Activated T-cell treated with anti-CD3 and anti-CD28 coated beads, Interleukin-2, amount 50 U/mL, for 4 hours (primary cell): Measurements from ENCODE around the gene NLGN1. TPM values are rescaled to one million over a fixed set of nuclear protein-coding genes. Genes with fewer than 3 reads are reported as not detected.

ENCODE experiments used
- ATAC-seq, 2 donors: fragments of 200-7000 bp; cut with Tn5 transposase; one replicate each; pipeline ENCODE4 v1.10.0; 2021
- DNase-seq: peaks from one replicate; pipeline ENCODE4 v3.0.0-alpha.2; 2020
- H3K27me3 Mint-ChIP-seq: one replicate; pipeline ENCODE4 v1.8.0; 2021; ENCODE audit warnings: low read depth, mixed read lengths
- H3K36me3 Mint-ChIP-seq: one replicate; pipeline ENCODE4 v1.8.0; 2022; ENCODE audit warnings: mixed read lengths; ENCODE audit not compliant: insufficient read depth
- H3K4me1 Mint-ChIP-seq: one replicate; pipeline ENCODE4 v1.8.0; 2021; ENCODE audit warnings: low read depth, mixed read lengths
- H3K4me3 Mint-ChIP-seq: one replicate; pipeline ENCODE4 v1.8.0; 2021; ENCODE audit warnings: mild to moderate bottlenecking, moderate library complexity, mixed read lengths
- H3K9me3 Mint-ChIP-seq: one replicate; pipeline ENCODE4 v1.8.0; 2021; ENCODE audit warnings: mixed read lengths
- total RNA-seq, 3 donors: library from RNA; stranded (reverse); gene quantifications; one replicate each; pipeline ENCODE4 v1.2.1, GENCODE V29; 2021

The NLGN1 gene
- total RNA-seq, 3 donors from 2014 or later: not detected

- Mint-ChIP-seq H3K36me3 (no peaks in the 10 kb centered on the region), H3K9me3 (peaks cover 5% of the 10 kb centered on the region), H3K4me1 (no peaks in the 10 kb centered on the region), H3K4me3 (no peak overlapping the region), H3K27me3 (no peaks in the 10 kb centered on the region)
- ATAC-seq (no peak), DNase-seq (no peak)
Observed at GRCh38 chr3:173615661-173616060, 218.1 kb downstream of the NLGN1 start.

GRCh38 chr3:173617490-173617889, 219.9 kb downstream of the NLGN1 start:
- DNase-seq (no peak), ATAC-seq (no peak)
- peaks cover 5% of the 10 kb centered on the region for H3K9me3 Mint-ChIP-seq
- no peaks in the 10 kb centered on the region for H3K36me3 Mint-ChIP-seq
- H3K27me3 Mint-ChIP-seq: no peaks in the 10 kb centered on the region
- H3K4me3 Mint-ChIP-seq: no peak overlapping the region
- H3K4me1 Mint-ChIP-seq: no peaks in the 10 kb centered on the region

- peaks cover 6% of the 10 kb centered on the region for H3K9me3 Mint-ChIP-seq
Observed at GRCh38 chr3:173618148-173618547, 220.6 kb downstream of the NLGN1 start.

GRCh38 chr3:173618703-173619102, 221.2 kb downstream of the NLGN1 start:
- ATAC-seq (no peak), DNase-seq (no peak)
- H3K36me3 Mint-ChIP-seq: no peaks in the 10 kb centered on the region
- peaks cover 10% of the 10 kb centered on the region for H3K9me3 Mint-ChIP-seq
- H3K27me3 Mint-ChIP-seq: no peaks in the 10 kb centered on the region
- no peaks in the 10 kb centered on the region for H3K4me1 Mint-ChIP-seq
- H3K4me3 Mint-ChIP-seq: no peak overlapping the region

More at GRCh38 chr3:173618148-173618547, 220.6 kb downstream of the NLGN1 start:
- Mint-ChIP-seq H3K4me1 (no peaks in the 10 kb centered on the region), H3K27me3 (no peaks in the 10 kb centered on the region), H3K36me3 (no peaks in the 10 kb centered on the region), H3K4me3 (no peak overlapping the region)
- no peak for DNase-seq
- ATAC-seq: no peak

GRCh38 chr3:173622166-173622565, 224.6 kb downstream of the NLGN1 start:
- H3K4me1 Mint-ChIP-seq: no peaks in the 10 kb centered on the region
- ATAC-seq (no peak), DNase-seq (no peak)
- H3K27me3 Mint-ChIP-seq: no peaks in the 10 kb centered on the region
- H3K4me3 Mint-ChIP-seq: no peak overlapping the region
- H3K9me3 Mint-ChIP-seq: peaks cover 6% of the 10 kb centered on the region
- no peaks in the 10 kb centered on the region for H3K36me3 Mint-ChIP-seq

GRCh38 chr3:173624086-173624485, 226.5 kb downstream of the NLGN1 start:
- DNase-seq (no peak), ATAC-seq (no peak)
- Mint-ChIP-seq H3K9me3 (peaks cover 6% of the 10 kb centered on the region), H3K27me3 (no peaks in the 10 kb centered on the region), H3K4me3 (no peak overlapping the region), H3K36me3 (no peaks in the 10 kb centered on the region), H3K4me1 (no peaks in the 10 kb centered on the region)

GRCh38 chr3:173630849-173631248, 233.3 kb downstream of the NLGN1 start:
- no peaks in the 10 kb centered on the region for H3K9me3 Mint-ChIP-seq
- DNase-seq: no peak
- no peak overlapping the region for H3K4me3 Mint-ChIP-seq
- no peaks in the 10 kb centered on the region for H3K27me3 Mint-ChIP-seq
- no peak for ATAC-seq
- H3K4me1 Mint-ChIP-seq: no peaks in the 10 kb centered on the region
- H3K36me3 Mint-ChIP-seq: no peaks in the 10 kb centered on the region

GRCh38 chr3:173632945-173633344, 235.4 kb downstream of the NLGN1 start:
- ATAC-seq (no peak), DNase-seq (no peak)
- H3K4me3 Mint-ChIP-seq: no peak overlapping the region
- H3K36me3 Mint-ChIP-seq: no peaks in the 10 kb centered on the region
- no peaks in the 10 kb centered on the region for H3K27me3 Mint-ChIP-seq
- H3K4me1 Mint-ChIP-seq: no peaks in the 10 kb centered on the region
- H3K9me3 Mint-ChIP-seq: no peaks in the 10 kb centered on the region

GRCh38 chr3:173635826-173636225, 238.3 kb downstream of the NLGN1 start:
- DNase-seq: no peak
- no peaks in the 10 kb centered on the region for H3K9me3 Mint-ChIP-seq
- no peak overlapping the region for H3K4me3 Mint-ChIP-seq
- H3K27me3 Mint-ChIP-seq: no peaks in the 10 kb centered on the region
- no peak for ATAC-seq
- H3K4me1 Mint-ChIP-seq: no peaks in the 10 kb centered on the region
- H3K36me3 Mint-ChIP-seq: no peaks in the 10 kb centered on the region

- ATAC-seq (no peak), DNase-seq (no peak)
- Mint-ChIP-seq H3K4me3 (no peak overlapping the region), H3K27me3 (no peaks in the 10 kb centered on the region), H3K9me3 (peaks cover 5% of the 10 kb centered on the region), H3K36me3 (no peaks in the 10 kb centered on the region), H3K4me1 (no peaks in the 10 kb centered on the region)
Observed at GRCh38 chr3:173639098-173639497, 241.6 kb downstream of the NLGN1 start.

GRCh38 chr3:173641696-173642095, 244.2 kb downstream of the NLGN1 start:
- Mint-ChIP-seq H3K27me3 (no peaks in the 10 kb centered on the region), H3K36me3 (no peaks in the 10 kb centered on the region), H3K4me1 (no peaks in the 10 kb centered on the region), H3K4me3 (no peak overlapping the region), H3K9me3 (peaks cover 5% of the 10 kb centered on the region)
- DNase-seq: no peak
- no peak for ATAC-seq

- Mint-ChIP-seq H3K9me3 (peaks cover 5% of the 10 kb centered on the region), H3K27me3 (no peaks in the 10 kb centered on the region), H3K4me1 (no peaks in the 10 kb centered on the region), H3K4me3 (no peak overlapping the region), H3K36me3 (no peaks in the 10 kb centered on the region)
- no peak for ATAC-seq
- no peak for DNase-seq
Observed at GRCh38 chr3:173644086-173645082, 246.8 kb downstream of the NLGN1 start.

GRCh38 chr3:173650596-173650995, 253.1 kb downstream of the NLGN1 start:
- no peak for ATAC-seq
- H3K36me3 Mint-ChIP-seq: no peaks in the 10 kb centered on the region
- peaks cover 5% of the 10 kb centered on the region for H3K9me3 Mint-ChIP-seq
- no peaks in the 10 kb centered on the region for H3K4me1 Mint-ChIP-seq
- no peak overlapping the region for H3K4me3 Mint-ChIP-seq
- DNase-seq: no peak
- no peaks in the 10 kb centered on the region for H3K27me3 Mint-ChIP-seq

- ATAC-seq (no peak), DNase-seq (no peak)
- Mint-ChIP-seq H3K4me1 (no peaks in the 10 kb centered on the region), H3K27me3 (no peaks in the 10 kb centered on the region), H3K9me3 (peaks cover 5% of the 10 kb centered on the region), H3K4me3 (no peak overlapping the region), H3K36me3 (no peaks in the 10 kb centered on the region)
Observed at GRCh38 chr3:173652093-173652492, 254.5 kb downstream of the NLGN1 start.

GRCh38 chr3:173653781-173654180, 256.2 kb downstream of the NLGN1 start:
- Mint-ChIP-seq H3K27me3 (no peaks in the 10 kb centered on the region), H3K36me3 (no peaks in the 10 kb centered on the region), H3K4me1 (no peaks in the 10 kb centered on the region), H3K9me3 (peaks cover 5% of the 10 kb centered on the region), H3K4me3 (no peak overlapping the region)
- DNase-seq (no peak), ATAC-seq (no peak)
